SU-DHL-6 (cell line): Measurements from ENCODE around the gene WNT1.

Experiments
- CTCF ChIP-seq: fragments of 200-600 bp; sonication (generic); IDR thresholded peaks from one replicate; pipeline ENCODE4 v1.5.1; 2017; ENCODE audit warnings: antibody characterized with exemption, mild to moderate bottlenecking, low read length, moderate library complexity; ENCODE audit not compliant: insufficient read depth, poor library complexity, severe bottlenecking
- EZH2phosphoT487 ChIP-seq: fragments of 200-600 bp; sonication (generic), shearing (Covaris generic); conservative IDR thresholded peaks from 2 replicates; pipeline ENCODE4 v1.6.1; 2018; ENCODE audit warnings: mild to moderate bottlenecking, antibody characterized with exemption, low read length, moderate library complexity, mixed read lengths

GRCh38 chr12:48997719-48998496 lies 19.8 kb downstream of the WNT1 start:
- TF ChIP-seq EZH2phosphoT487 (no peak), CTCF (no peak)
